Rectal smooth muscle tissue (tissue), 1 donor: Measurements from ENCODE around the gene S100A9.
"Not testable (repeated sequence)": the region's sequence is repeated elsewhere in the genome, so short reads cannot be mapped to it uniquely, and the experiment has no call there.

ENCODE experiments used
- H3K27ac ChIP-seq: one replicate; pipeline ENCODE4 v1.7.0; 2013; ENCODE audit warnings: low read depth, low read length, inconsistent platforms
- H3K27me3 ChIP-seq: one replicate; pipeline ENCODE4 v1.7.0; 2013; ENCODE audit warnings: low read length; ENCODE audit not compliant: control insufficient read depth, insufficient read depth
- H3K36me3 ChIP-seq: one replicate; pipeline ENCODE4 v1.7.0; 2013; ENCODE audit warnings: low read length; ENCODE audit not compliant: control insufficient read depth, insufficient read depth
- H3K4me1 ChIP-seq: one replicate; pipeline ENCODE4 v1.7.0; 2013; ENCODE audit warnings: low read length; ENCODE audit not compliant: control insufficient read depth, insufficient read depth
- H3K4me3 ChIP-seq: one replicate; pipeline ENCODE4 v1.7.0; 2013; ENCODE audit warnings: low read length
- H3K9ac ChIP-seq: one replicate; pipeline ENCODE4 v1.7.0; 2013; ENCODE audit warnings: low read length

Gene S100A9

DNA sequence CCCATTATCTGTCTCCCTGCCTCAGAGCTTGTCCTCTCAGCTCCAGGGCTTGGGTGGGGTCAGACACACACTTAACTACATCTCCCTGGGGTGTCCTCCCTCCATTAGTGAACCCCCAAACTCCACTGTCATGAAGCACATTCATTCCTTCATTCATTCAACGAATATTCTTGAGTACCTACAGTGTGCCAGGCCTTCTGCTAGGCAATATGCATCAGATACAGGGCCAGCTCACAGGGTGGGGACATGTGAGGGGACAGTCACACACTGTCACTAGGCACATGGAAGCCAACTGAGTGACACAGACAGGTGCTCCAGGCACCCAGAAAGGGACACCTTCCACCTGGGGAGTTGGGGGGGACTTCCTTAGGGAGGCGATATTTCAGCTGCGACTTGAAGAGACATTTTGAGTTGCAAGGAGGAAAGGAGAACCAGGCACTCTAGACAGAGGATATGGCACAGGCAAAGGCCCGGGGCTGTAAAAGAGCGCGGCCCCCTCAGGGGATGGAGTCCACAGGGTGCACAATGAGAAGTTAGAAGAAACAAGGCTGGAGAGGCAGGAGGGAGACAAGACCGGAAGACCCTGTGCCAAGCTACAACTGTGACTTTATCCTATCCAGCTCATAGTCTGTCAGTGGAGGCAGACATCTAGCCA is 41.9 kb downstream of the S100A9 start:
- Histone ChIP-seq H3K9ac (no peak overlapping the region), H3K27ac (no peak overlapping the region), H3K27me3 (no peaks in the 10 kb centered on the region), H3K4me1 (no peaks in the 10 kb centered on the region), H3K36me3 (no peaks in the 10 kb centered on the region), H3K4me3 (no peak overlapping the region)

GRCh38 chr1:153400244-153400643 is 42.6 kb downstream of the S100A9 start:
- no peak overlapping the region for H3K9ac ChIP-seq
- no peaks in the 10 kb centered on the region for H3K4me1 ChIP-seq
- H3K36me3 ChIP-seq = no peaks in the 10 kb centered on the region
- H3K27me3 ChIP-seq = no peaks in the 10 kb centered on the region
- H3K27ac ChIP-seq = no peak overlapping the region
- H3K4me3 ChIP-seq = no peak overlapping the region

- H3K27ac ChIP-seq = no peak overlapping the region
- no peaks in the 10 kb centered on the region for H3K36me3 ChIP-seq
- H3K4me1 ChIP-seq = no peaks in the 10 kb centered on the region
- H3K4me3 ChIP-seq = no peak overlapping the region
- H3K27me3 ChIP-seq = no peaks in the 10 kb centered on the region
- no peak overlapping the region for H3K9ac ChIP-seq
These were observed 43.8 kb downstream of the S100A9 start for GRCh38 chr1:153401461-153401860.

DNA sequence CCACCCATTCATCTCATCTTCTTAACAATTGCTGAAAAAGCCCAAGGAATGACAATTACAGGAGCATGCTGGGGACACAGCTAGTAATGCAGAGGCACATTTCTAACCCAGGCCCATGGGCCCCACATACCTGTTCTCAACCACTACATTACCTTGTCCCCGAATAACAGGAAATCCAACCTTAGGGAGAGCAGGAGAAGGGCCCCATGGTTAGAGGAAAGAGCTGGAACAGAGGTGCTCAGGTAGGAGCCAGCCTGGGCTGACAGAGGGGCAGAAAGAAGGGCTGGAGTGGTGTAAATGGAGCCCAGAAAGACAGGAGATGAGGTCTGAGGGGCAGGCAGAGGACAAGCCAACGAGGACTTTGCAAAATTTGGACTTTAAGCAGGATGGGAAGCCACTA is 44.6 kb downstream of the S100A9 start:
- no peak overlapping the region for H3K27ac ChIP-seq
- H3K9ac ChIP-seq = no peak overlapping the region
- no peaks in the 10 kb centered on the region for H3K36me3 ChIP-seq
- H3K4me1 ChIP-seq = no peaks in the 10 kb centered on the region
- H3K27me3 ChIP-seq = no peaks in the 10 kb centered on the region
- no peak overlapping the region for H3K4me3 ChIP-seq

DNA sequence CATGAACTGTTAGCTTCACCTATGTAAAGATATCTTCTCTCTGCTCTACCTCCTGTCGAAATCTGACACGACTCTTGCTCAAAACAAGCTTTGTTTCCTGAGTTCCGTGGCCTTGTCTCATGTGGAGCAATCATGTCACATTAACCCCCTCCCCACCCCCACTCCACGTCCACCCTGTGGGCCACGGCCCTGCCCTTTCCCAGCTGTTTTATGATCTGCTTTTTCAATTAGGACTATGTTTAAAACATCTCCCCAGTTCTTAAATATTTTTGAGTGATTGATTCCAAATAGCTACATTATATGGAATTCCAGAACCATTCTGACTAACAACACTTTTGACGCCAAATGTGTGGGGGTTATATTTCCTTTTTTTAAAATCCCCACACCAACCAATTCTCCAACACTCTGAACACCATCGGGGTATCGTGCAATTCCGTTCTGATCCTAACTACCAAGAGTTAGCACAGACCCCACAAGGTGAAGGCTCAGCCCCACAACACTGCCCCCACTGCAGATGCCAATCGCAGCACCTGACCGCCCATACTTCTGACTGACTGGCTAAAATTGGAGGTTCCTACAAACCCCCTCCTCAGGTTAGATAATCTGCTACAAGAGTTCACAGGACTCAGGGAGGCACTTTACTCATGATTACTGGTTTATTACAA is 45.9 kb downstream of the S100A9 start:
- H3K27me3 ChIP-seq = no peaks in the 10 kb centered on the region
- no peak overlapping the region for H3K27ac ChIP-seq
- H3K9ac ChIP-seq = no peak overlapping the region
- no peaks in the 10 kb centered on the region for H3K36me3 ChIP-seq
- H3K4me3 ChIP-seq = no peak overlapping the region
- no peaks in the 10 kb centered on the region for H3K4me1 ChIP-seq

DNA sequence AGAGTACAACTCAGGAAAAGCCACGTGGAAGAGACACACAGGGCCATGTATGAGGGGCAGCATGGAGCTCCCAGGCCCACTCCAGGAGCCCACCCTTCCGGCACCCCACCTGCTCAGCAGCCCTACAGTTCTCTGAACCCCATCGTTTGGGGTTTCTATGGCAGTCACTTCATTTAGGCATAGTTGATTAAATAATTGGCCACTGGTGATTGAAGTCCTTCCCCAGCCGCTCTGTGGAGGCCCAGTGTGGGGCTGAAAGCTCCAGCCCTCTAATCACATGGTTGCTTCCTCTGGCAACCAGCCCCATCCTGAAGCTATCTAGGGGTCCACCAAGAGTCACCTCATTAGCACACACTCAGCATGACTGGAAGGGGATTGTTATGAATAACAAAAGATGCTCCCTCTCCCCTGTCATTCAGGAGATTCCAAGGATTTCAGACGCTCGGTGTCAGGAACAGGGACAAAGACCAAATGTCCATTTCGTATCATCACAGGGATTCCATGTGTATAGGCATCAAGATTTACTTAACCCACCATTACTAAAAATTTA is 46.5 kb downstream of the S100A9 start:
- Histone ChIP-seq H3K4me3 (no peak overlapping the region), H3K9ac (no peak overlapping the region), H3K27ac (no peak overlapping the region), H3K36me3 (no peaks in the 10 kb centered on the region), H3K27me3 (no peaks in the 10 kb centered on the region), H3K4me1 (no peaks in the 10 kb centered on the region)

DNA sequence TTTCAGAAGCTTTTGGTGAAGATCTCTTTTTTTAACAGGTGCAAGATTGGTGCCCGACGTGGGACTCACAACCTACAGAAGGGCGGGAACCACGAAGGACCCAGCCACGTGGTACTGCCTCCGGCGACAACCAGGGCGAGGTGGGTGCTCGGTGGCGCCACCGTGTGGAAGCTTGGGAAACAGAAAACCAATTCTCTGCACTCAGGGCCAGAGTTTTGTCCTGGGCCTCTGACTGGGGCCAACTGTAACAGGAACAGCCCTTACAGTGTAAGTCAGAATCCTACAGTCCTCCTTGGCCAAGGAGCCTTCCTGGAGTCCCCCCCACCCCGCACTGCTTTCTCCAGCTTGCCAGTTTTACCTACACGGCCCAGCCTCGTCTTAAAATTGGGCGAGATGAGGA is 47.1 kb downstream of the S100A9 start:
- Histone ChIP-seq H3K4me1 (no peaks in the 10 kb centered on the region), H3K9ac (no peak overlapping the region), H3K4me3 (no peak overlapping the region), H3K36me3 (no peaks in the 10 kb centered on the region), H3K27me3 (no peaks in the 10 kb centered on the region), H3K27ac (no peak overlapping the region)

- not testable (repeated sequence) for H3K4me3 ChIP-seq, H3K9ac ChIP-seq, H3K36me3 ChIP-seq, H3K27me3 ChIP-seq, H3K27ac ChIP-seq, H3K4me1 ChIP-seq
These were observed 48.4 kb downstream of the S100A9 start for GRCh38 chr1:153405825-153406599.

GRCh38 chr1:153407274-153407673 is 49.6 kb downstream of the S100A9 start:
- H3K36me3 ChIP-seq, H3K4me3 ChIP-seq: not testable (repeated sequence)

More at GRCh38 chr1:153407274-153407673, 49.6 kb downstream of the S100A9 start:
- H3K27me3 ChIP-seq, H3K4me1 ChIP-seq, H3K27ac ChIP-seq, H3K9ac ChIP-seq: not testable (repeated sequence)
